K562 (cell line): ENCODE results near the gene OTOG. TPM values are rescaled to one million over a fixed set of nuclear protein-coding genes. Genes with fewer than 3 reads are reported as not detected.

Experiments
- ATAC-seq: fragments of 200-7000 bp; cut with Tn5 transposase; 3 replicates; pipeline ENCODE4 v1.9.1; 2020; ENCODE audit warnings: moderate library complexity
- BruUV-seq: library from RNA; stranded (reverse); fragments of 400-500 nt; replicated peaks from 2 replicates; lab custom pipeline; 2021; lab: Mats Ljungman, UMichigan
- CTCF ChIA-PET: fragments of 300-600 bp; formaldehyde crosslinking; extraction: SDS; loops from one replicate; lab custom pipeline; 2021; ENCODE audit warnings: low intra/inter-chr PET ratio; lab: Yijun Ruan, JAX
- POLR2A ChIA-PET: fragments of 300-600, 350-650 bp; sonication (Branson Sonifier 250); formaldehyde crosslinking; extraction: SDS; loops from one replicate; lab custom pipeline; 2021; ENCODE audit warnings: antibody characterized with exemption, inconsistent platforms; lab: Yijun Ruan, JAX
- DNase-seq, 4 experiments: peaks; one replicate each; pipeline versions ENCODE4 v3.0.0 to v3.0.0-alpha.2; 2011 to 2018; ENCODE audit warnings: low spot score in 3 of 4, mixed read lengths in 3 of 4; ENCODE audit errors: extremely low read depth in 1 of 4
- FAIRE-seq: peaks from 2 replicates; lab custom pipeline; 2011; peaks lifted over from hg19 to GRCh38; lab: Jason Lieb, UNC
- H2AFZ ChIP-seq: 2 replicates; pipeline ENCODE4 v1.6.0; 2011; ENCODE audit warnings: low read depth, low read length, control low read depth, inconsistent platforms
- H3K27ac ChIP-seq: fragments of 200-600 bp; 3 replicates; pipeline ENCODE4 v1.8.0; 2011; ENCODE audit warnings: low read depth, mild to moderate bottlenecking, control low read depth, inconsistent platforms, low read length, moderate library complexity, mixed read lengths; ENCODE audit errors: extremely low read depth
- H3K27me3 ChIP-seq, 2 experiments: fragments of 300-600 bp in 1 of 2; 2 replicates in 1 of 2; 3 replicates in 1 of 2; pipeline versions ENCODE4 v1.6.0 to v1.8.0; 2011; ENCODE audit warnings: inconsistent platforms in 2 of 2, low read length in 2 of 2, mild to moderate bottlenecking in 1 of 2, mixed read lengths in 1 of 2, moderate library complexity in 1 of 2; ENCODE audit not compliant: control insufficient read depth in 2 of 2, insufficient read depth in 2 of 2
- H3K36me3 ChIP-seq: fragments of 300-600 bp; 3 replicates; pipeline ENCODE4 v1.8.0; 2011; ENCODE audit warnings: mild to moderate bottlenecking, low read length, inconsistent platforms; ENCODE audit not compliant: control insufficient read depth, insufficient read depth
- H3K4me1 ChIP-seq, 2 experiments: fragments of 200-600 bp in 1 of 2; replicated peaks in 1 of 2; 2 replicates in 1 of 2; 3 replicates in 1 of 2; pipeline versions ENCODE4 v1.5.1 to v1.8.0; 2011; ENCODE audit warnings: inconsistent platforms in 2 of 2, low read length in 2 of 2, mild to moderate bottlenecking in 1 of 2, mixed read lengths in 1 of 2, moderate library complexity in 1 of 2; ENCODE audit not compliant: control insufficient read depth in 2 of 2, insufficient read depth in 2 of 2
- H3K4me2 ChIP-seq: 2 replicates; pipeline ENCODE4 v1.6.1; 2011; ENCODE audit warnings: low read length, control low read depth, inconsistent platforms, mixed read lengths; ENCODE audit not compliant: insufficient read depth
- H3K4me3 ChIP-seq: fragments of 200-600 bp; sonication (generic), shearing (Covaris generic); 2 replicates; pipeline ENCODE4 v1.5.1; 2016; ENCODE audit warnings: control low read depth, inconsistent platforms
- H3K79me2 ChIP-seq: fragments of 200-600 bp; 3 replicates; pipeline ENCODE4 v1.8.0; 2011; ENCODE audit warnings: low read length, inconsistent platforms; ENCODE audit not compliant: control insufficient read depth, insufficient read depth
- H3K9ac ChIP-seq, 2 experiments: 2 replicates each; pipeline versions ENCODE4 v1.6.0 to v1.6.1; 2011; ENCODE audit warnings: low read depth in 2 of 2, low read length in 2 of 2, control low read depth in 1 of 2, inconsistent platforms in 1 of 2, mild to moderate bottlenecking in 1 of 2, mixed read lengths in 1 of 2; ENCODE audit not compliant: insufficient read depth in 1 of 2
- H3K9me1 ChIP-seq: one replicate; pipeline ENCODE4 v1.6.0; 2011; ENCODE audit warnings: inconsistent platforms, mild to moderate bottlenecking, low read length, moderate library complexity; ENCODE audit not compliant: control insufficient read depth, insufficient read depth
- H3K9me3 ChIP-seq: replicated peaks from 2 replicates; pipeline ENCODE4 v1.5.1; 2011; ENCODE audit warnings: low read depth, low read length, inconsistent platforms; ENCODE audit not compliant: control insufficient read depth, insufficient read depth
- H4K20me1 ChIP-seq: replicated peaks from 2 replicates; pipeline ENCODE4 v1.6.1; 2011; ENCODE audit warnings: low read length, inconsistent platforms, mixed read lengths; ENCODE audit not compliant: control insufficient read depth, insufficient read depth
- EZH2 ChIP-seq: IDR thresholded peaks from 2 replicates; pipeline ENCODE4 v1.6.1; 2012; ENCODE audit warnings: low read depth, mild to moderate bottlenecking, inconsistent platforms, low read length, borderline replicate concordance
- NBN ChIP-seq: fragments of 450-650 bp; IDR thresholded peaks from 2 replicates; pipeline ENCODE4 v1.6.1; 2016; ENCODE audit warnings: low read depth, mild to moderate bottlenecking
- PHB2 ChIP-seq: fragments of 450-650 bp; IDR thresholded peaks from 2 replicates; pipeline ENCODE4 v1.6.1; 2017; ENCODE audit warnings: low read depth
- TEAD4 ChIP-seq, 2 experiments: sonication (generic) in 1 of 2; formaldehyde crosslinking in 1 of 2; IDR thresholded peaks; 2 replicates each; pipeline versions ENCODE4 v1.6.1 to v1.8.0; 2012 to 2022; ENCODE audit warnings: borderline replicate concordance in 1 of 2, inconsistent platforms in 1 of 2, low read length in 1 of 2, mild to moderate bottlenecking in 1 of 2, missing genetic modification reagents in 1 of 2
- WGBS: fragments of 100-300 bp; shearing (Covaris generic); methylation state at CpG from one replicate; pipeline ENCODE4 v1.1.6; 2016; ENCODE audit warnings: low coverage, mixed read lengths; ENCODE audit not compliant: insufficient coverage; ENCODE audit errors: missing lambda C conversion rate; 5-methylcytosine and 5-hydroxymethylcytosine counted together
- in situ Hi-C: fragments of 300-500 bp; cut with MboI; formaldehyde crosslinking; loops from 4 replicates; pipeline ENCODE4 v1.15.0; 2018; ENCODE audit warnings: inconsistent platforms, mixed read lengths
- intact Hi-C: fragments of 100-400 bp; cut with micrococcal nuclease; formaldehyde crosslinking; loops from 2 replicates; pipeline ENCODE4 v1.14.2; 2022
- polyA plus RNA-seq, 8 experiments: library from polyadenylated mRNA; depleted of rRNA in 4 of 8; stranded (reverse) in 5 of 8; unstranded in 3 of 8; fragments of >200 nt; fragmentation: Nextera tagmentation in 2 of 8; fragmentation: Illumina TruSeq in 1 of 8; extraction: Ambion mirVana in 2 of 8; extraction: Trizol in 1 of 8; gene quantifications; 2 replicates each; pipeline versions ENCODE4 v1.2.1 to v1.2.3, GENCODE V29; 2011 to 2014; ENCODE audit warnings: inconsistent platforms in 1 of 8, missing spikeins in 1 of 8
- total RNA-seq, 7 experiments: library from RNA; depleted of rRNA in 6 of 7; stranded (reverse); fragments of >200 nt in 6 of 7; fragmentation: Illumina TruSeq in 2 of 7; extraction: Trizol in 2 of 7; gene quantifications; 2 replicates each; pipeline versions ENCODE4 v1.2.1 to v1.2.3, GENCODE V29; 2011 to 2021; ENCODE audit warnings: low replicate concordance in 1 of 7

OTOG gene
- total and polyA plus RNA-seq, 9 of the 15 experiments (the other 6 are each of a cell fraction or from before 2014, with no cell fraction given) = not detected

- no peaks in the 10 kb centered on the region for H3K9me1 ChIP-seq
- no TSS peak for BruUV-seq
- no peaks in the 10 kb centered on the region for H4K20me1 ChIP-seq
- no peaks in the 10 kb centered on the region for H3K36me3 ChIP-seq
- no peak overlapping the region for H3K9ac ChIP-seq
- H3K9me3 ChIP-seq = no peaks in the 10 kb centered on the region
- ATAC-seq = peak; percentile 24; the same call in 1 of the 3 replicates
- under 1% methylated on average over 30 of the region's 68 CpGs for WGBS
- DNase-seq = peak in 1 of 4 experiments; percentile 14
- CTCF ChIA-PET = no interaction called here
- H2AFZ ChIP-seq = no peak overlapping the region
- in situ Hi-C loops = no loop called here
- POLR2A ChIA-PET = no interaction called here
- no peak overlapping the region for H3K27ac ChIP-seq
- intact Hi-C loops = no loop called here
- peaks cover 33 to 48% of the 10 kb centered on the region in 2 experiments for H3K27me3 ChIP-seq
- H3K4me3 ChIP-seq = no peak overlapping the region
- no peaks in the 10 kb centered on the region for H3K79me2 ChIP-seq
- H3K4me2 ChIP-seq = no peak overlapping the region
- FAIRE-seq = no peak
- TF ChIP-seq PHB2 = no peak
- TF ChIP-seq EZH2 = 0 out of 2 replicates have a peak, but pooled peaks have one; percentile 21
- TF ChIP-seq NBN = no peak
- TF ChIP-seq TEAD4 (IDR thresholded peaks at IDR 0.05; ENCODE audit: low read length) = no peak
- no peak for TF ChIP-seq TEAD4 (CRISPR knock-in tag; IDR thresholded peaks at IDR 0.05; ENCODE audit: borderline replicate concordance)
- TF ChIP-seq, all 486 proteins: peak for 1
- peaks cover 10% of the 10 kb centered on the region in 2 experiments for H3K4me1 ChIP-seq
Observed at GRCh38 chr11:17695454-17696441, 148.7 kb downstream of the OTOG start.
